Tibial artery (tissue), 4 donors: ENCODE results near the gene MNX1.

ENCODE experiments used
- DNase-seq, 2 donors: peaks; one replicate each; pipeline ENCODE4 v3.0.0-alpha.2; 2019
- H3K27ac ChIP-seq, 2 donors: fragments of 200-600 bp; sonication (generic) in 1 of 2; 1 replicate in 1 of 2; 2 replicates in 1 of 2; pipeline ENCODE4 v1.5.1; 2018 to 2019; ENCODE audit warnings: mild to moderate bottlenecking in 1 of 2
- H3K27me3 ChIP-seq, 2 donors: fragments of 200-600 bp; sonication (generic) in 1 of 2; one replicate each; pipeline versions ENCODE4 v1.5.1 to v1.6.0; 2016 to 2019
- H3K36me3 ChIP-seq, 3 donors: fragments of 200-600 bp; sonication (generic) in 2 of 3; one replicate each; pipeline ENCODE4 v1.5.1; 2016 to 2019; ENCODE audit warnings: mild to moderate bottlenecking in 2 of 3
- H3K4me1 ChIP-seq, 4 donors: fragments of 200-600 bp; sonication (generic) in 2 of 4; 1 replicate in 3 of 4; 2 replicates in 1 of 4; pipeline ENCODE4 v1.5.1; 2016 to 2019
- H3K4me3 ChIP-seq, 2 donors: fragments of 200-600 bp; sonication (generic) in 1 of 2; 1 replicate in 1 of 2; 2 replicates in 1 of 2; pipeline ENCODE4 v1.5.1; 2018 to 2019; ENCODE audit warnings: mild to moderate bottlenecking in 2 of 2
- H3K9me3 ChIP-seq, 3 donors: fragments of 200-600 bp; sonication (generic) in 1 of 3; one replicate each; pipeline ENCODE4 v1.5.1; 2016 to 2019
- CTCF ChIP-seq, 2 experiments: fragments of 200-600 bp in 1 of 2; fragments of 450-650 bp in 1 of 2; IDR thresholded peaks; one replicate each; pipeline ENCODE4 v1.5.1; 2017 to 2019; ENCODE audit warnings: antibody characterized with exemption in 2 of 2, mild to moderate bottlenecking in 1 of 2, moderate library complexity in 1 of 2
- intact Hi-C: fragments of 100-400 bp; cut with DNase I; formaldehyde crosslinking; loops from one replicate; pipeline ENCODE4 v1.15.0; 2023; ENCODE audit warnings: low total_unique reads

The MNX1 gene

GRCh38 chr7:156979007-156979606, 31.4 kb downstream of the MNX1 start:
- DNase-seq = no peak
- Histone ChIP-seq H3K4me1 (no peaks in the 10 kb centered on the region), H3K36me3 (peaks cover 0 to 10% (median 0%) of the 10 kb centered on the region in 3 donors), H3K9me3 (peaks cover 0 to 5% (median 0%) of the 10 kb centered on the region in 3 donors), H3K4me3 (no peak overlapping the region), H3K27ac (no peak overlapping the region), H3K27me3 (no peaks in the 10 kb centered on the region)
- intact Hi-C loops = no loop called here
- no peak for TF ChIP-seq CTCF (IDR thresholded peaks at IDR 0.05)

- intact Hi-C loops = no loop called here
- H3K4me3 ChIP-seq = no peak overlapping the region
- no peaks in the 10 kb centered on the region for H3K4me1 ChIP-seq
- H3K27me3 ChIP-seq = no peaks in the 10 kb centered on the region
- H3K36me3 ChIP-seq = peaks cover 17 to 20% (median 18%) of the 10 kb centered on the region in 3 donors
- TF ChIP-seq CTCF (IDR thresholded peaks at IDR 0.05) = no peak
- no peak overlapping the region for H3K27ac ChIP-seq
- H3K9me3 ChIP-seq = peaks cover 0 to 5% (median 0%) of the 10 kb centered on the region in 3 donors
- DNase-seq = no peak
These were observed 34.8 kb downstream of the MNX1 start for GRCh38 chr7:156975620-156976019.

- H3K27me3 ChIP-seq = no peaks in the 10 kb centered on the region
- no peak for DNase-seq
- peaks cover 26 to 65% (median 47%) of the 10 kb centered on the region in 3 donors for H3K36me3 ChIP-seq
- H3K27ac ChIP-seq = no peak overlapping the region
- no peak overlapping the region for H3K4me3 ChIP-seq
- H3K4me1 ChIP-seq = no peaks in the 10 kb centered on the region
- no peaks in the 10 kb centered on the region for H3K9me3 ChIP-seq
- intact Hi-C loops = loop anchor here (5.0 kb wide), 1 partner anchor 302 kb away; no protein-coding TSS in a partner anchor
- TF ChIP-seq CTCF (IDR thresholded peaks at IDR 0.05) = peak; percentile 33 to 34
These were observed 40.5 kb downstream of the MNX1 start for GRCh38 chr7:156969972-156970420.

GRCh38 chr7:156968183-156968582, 42.3 kb downstream of the MNX1 start:
- TF ChIP-seq CTCF (IDR thresholded peaks at IDR 0.05) = no peak
- DNase-seq = no peak
- H3K27ac ChIP-seq = no peak overlapping the region
- intact Hi-C loops = loop anchor here (5.0 kb wide), 1 partner anchor 304 kb away; no protein-coding TSS in a partner anchor
- no peaks in the 10 kb centered on the region for H3K27me3 ChIP-seq
- no peaks in the 10 kb centered on the region for H3K9me3 ChIP-seq
- H3K4me1 ChIP-seq = no peaks in the 10 kb centered on the region
- H3K4me3 ChIP-seq = no peak overlapping the region
- peaks cover 39 to 83% (median 63%) of the 10 kb centered on the region in 3 donors for H3K36me3 ChIP-seq

GRCh38 chr7:156966387-156966786, 44.1 kb downstream of the MNX1 start:
- intact Hi-C loops = loop anchor here (5.0 kb wide), 1 partner anchor 306 kb away; no protein-coding TSS in a partner anchor
- Histone ChIP-seq H3K4me3 (no peak overlapping the region), H3K27me3 (no peaks in the 10 kb centered on the region), H3K9me3 (no peaks in the 10 kb centered on the region), H3K27ac (no peak overlapping the region), H3K4me1 (no peaks in the 10 kb centered on the region), H3K36me3 (peaks cover 49 to 88% (median 67%) of the 10 kb centered on the region in 3 donors)
- DNase-seq = no peak
- TF ChIP-seq CTCF (IDR thresholded peaks at IDR 0.05) = no peak
